NOMO-1 treated with DMSO at 0.1 percent for 48 hours (cell line): ENCODE data around the gene MBOAT1.

ENCODE experiments used
- DNase-seq: peaks from one replicate; lab custom pipeline; 2025; ENCODE audit not compliant: unreplicated experiment; lab: John Stamatoyannopoulos, UW

The MBOAT1 gene

DNA sequence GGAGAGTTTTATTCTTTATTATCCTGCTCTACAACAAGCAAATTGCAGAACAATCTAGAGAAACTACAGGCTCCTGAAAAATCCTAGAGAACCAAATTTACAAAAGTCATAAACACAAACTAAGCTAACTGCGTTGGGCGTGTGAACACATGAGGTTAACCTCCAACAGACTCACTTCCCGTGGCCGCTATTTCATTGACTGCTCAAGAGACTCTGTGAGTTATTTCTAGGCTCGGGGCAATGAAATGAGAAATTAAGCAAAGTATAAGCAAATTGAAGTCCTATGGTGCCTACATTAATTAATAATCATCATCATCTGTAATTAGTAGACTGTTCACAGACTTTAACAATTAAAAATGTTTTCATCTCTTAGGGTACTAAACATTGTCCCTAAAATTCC is 100.0 kb downstream of the MBOAT1 start:
- DNase-seq, result no peak

DNA sequence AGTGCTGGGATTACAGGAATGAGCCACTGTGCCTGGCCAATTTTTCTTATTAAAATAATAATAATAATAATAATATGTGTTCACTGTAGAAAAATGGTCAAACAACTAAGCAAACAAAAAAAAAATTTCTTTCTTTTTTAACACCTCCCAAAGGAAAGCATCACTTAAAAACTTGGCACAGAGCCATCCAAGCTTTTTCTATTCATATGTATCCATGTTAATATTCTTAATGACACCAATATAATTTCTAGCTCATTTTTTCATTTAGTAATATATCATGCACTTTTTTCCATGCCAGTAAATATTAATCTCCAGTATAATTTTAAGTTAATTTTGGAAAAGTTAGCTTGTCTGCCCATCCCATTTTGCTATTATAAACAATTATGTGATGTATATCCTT is 101.8 kb downstream of the MBOAT1 start:
- DNase-seq, result no peak

GRCh38 chr6:20109526-20109925 is 102.7 kb downstream of the MBOAT1 start:
- DNase-seq, result no peak

GRCh38 chr6:20105838-20106237 is 106.4 kb downstream of the MBOAT1 start:
- DNase-seq, result no peak

DNA sequence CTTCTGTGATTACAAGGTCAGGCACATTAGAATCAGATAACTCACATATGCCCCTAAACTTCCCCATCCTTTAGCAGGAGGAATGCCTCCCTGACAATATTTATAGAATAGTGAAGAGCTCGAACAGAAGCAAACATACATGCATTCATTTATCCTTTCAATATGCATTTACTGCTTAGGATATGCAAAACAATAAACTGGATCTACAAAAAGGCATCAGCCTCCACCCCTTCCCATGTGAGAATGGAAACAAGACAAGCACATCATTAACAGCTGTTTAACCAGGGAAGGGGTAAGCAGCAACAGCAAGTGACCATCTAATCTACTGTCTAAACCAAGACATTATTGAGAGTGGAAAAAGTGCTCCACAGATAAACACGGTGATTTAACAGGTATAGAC is 107.6 kb downstream of the MBOAT1 start:
- no peak for DNase-seq

DNA sequence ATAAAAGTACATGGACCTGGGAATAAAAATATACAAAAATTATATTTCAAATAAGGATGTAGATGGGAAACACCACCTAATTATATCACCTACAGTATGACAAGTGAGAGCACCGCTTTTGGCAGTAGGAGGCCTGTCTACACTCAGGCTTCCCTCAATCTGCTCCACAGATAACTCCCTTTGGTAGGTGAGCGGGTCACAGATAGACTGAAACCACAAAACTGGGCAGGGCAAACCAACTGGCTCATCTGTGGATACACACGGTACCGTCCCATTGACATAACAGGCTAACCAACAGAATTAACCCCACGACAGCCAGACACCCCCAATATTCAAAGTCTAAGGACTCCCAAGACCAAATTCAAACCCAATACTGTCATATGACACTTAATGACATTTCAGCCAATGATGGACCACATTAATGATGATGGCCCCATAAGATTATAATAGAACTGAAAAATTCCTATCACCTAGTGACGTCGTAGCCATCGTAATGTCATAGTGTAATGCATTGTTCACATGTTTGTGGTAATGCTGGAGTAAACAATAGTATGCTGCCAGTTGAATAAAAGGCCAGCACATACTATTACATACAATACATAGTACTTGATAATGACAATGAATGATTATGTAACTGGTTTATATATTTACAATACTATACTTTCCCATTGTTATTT is 109.7 kb downstream of the MBOAT1 start:
- DNase-seq, result no peak

DNA sequence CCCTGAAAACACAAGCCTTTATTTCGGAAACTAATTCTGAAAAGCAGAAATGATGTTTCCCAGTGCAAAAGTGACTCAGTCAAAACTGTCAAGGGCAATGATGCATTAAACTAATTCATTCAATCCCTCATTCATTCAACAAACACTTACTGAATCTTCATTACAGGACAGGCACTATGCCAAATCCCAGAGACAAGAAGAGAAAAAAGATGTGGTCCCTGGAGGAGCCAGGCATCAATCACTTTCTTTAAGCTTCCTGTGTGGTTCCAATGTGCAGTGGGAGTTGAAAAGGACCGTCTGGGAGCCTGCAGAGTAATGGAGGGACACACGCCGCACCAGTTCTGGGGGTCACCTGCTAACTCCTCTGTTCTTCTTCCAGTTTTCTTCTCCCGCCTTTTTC is 113.1 kb downstream of the MBOAT1 start:
- DNase-seq, result no peak

DNA sequence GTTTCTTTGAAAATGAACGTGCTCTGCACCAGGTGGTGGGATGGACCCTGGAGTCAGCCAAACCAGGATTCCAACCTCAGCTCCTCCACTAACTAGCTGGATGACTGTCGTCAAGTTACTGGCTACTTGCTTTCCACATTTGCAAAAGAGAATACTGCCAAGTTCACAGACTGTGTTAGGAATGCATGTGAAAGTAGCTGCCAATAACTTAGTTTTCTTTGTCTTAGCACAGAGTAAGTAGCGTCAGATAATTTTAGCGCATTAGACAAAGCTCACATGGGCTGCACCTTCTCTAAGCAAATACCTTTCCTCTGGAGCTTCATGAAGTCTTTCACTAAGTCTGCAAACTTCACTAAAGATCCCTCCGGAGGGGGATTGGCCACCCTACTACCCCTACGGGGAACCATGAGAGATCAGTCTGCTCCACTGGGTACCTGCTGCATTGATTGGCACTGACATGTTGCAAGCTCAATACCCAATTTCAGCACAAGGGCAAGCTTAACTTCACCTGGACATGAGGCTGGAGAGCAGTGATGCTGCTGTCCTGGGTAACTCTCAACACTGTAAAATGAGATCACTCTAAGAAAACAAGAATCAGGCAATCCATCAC is 113.9 kb downstream of the MBOAT1 start:
- DNase-seq, result no peak

DNA sequence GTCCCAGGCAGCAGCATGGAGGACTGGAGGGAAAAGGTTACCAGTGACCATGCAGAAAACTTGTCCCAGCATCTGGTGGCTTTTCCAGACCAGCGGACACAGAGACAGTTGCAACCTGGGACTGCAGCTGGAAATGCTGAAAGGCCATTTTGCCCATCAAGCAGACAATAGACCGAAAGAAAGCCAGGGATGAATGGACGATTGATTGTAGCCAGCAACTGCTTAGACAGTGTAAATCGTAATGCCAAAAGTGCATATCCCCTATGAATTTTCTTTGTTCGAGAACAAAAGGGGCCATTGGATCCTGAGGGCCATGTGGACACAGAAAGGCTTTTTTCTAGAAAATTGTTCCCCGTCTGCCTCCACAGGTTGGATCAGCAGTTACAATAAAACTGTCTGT is 115.7 kb downstream of the MBOAT1 start:
- DNase-seq, result no peak

DNA sequence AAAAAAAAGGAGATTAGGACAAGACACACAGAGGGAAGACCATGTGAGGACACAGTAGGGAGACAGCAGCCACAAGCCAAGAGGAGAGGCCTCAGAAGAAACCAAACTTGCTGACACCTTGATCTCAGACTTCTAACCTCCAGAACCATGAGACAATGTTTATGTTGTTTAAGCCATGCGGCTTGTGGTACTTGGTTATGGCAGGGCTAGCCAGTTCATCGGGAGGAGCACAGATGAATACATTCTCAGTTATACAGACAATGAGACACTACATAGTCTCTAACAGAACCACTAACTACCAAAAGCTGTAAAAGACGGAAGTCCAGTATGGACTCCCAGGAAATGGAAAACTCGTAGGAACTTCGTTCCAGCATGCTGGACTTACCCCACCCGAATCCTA is 116.8 kb downstream of the MBOAT1 start:
- no peak for DNase-seq

- peak; percentile 60 for DNase-seq
Measured at GRCh38 chr6:20092071-20092566, 120.2 kb downstream of the MBOAT1 start.

GRCh38 chr6:20086992-20087391 is 125.3 kb downstream of the MBOAT1 start:
- no peak for DNase-seq

DNA sequence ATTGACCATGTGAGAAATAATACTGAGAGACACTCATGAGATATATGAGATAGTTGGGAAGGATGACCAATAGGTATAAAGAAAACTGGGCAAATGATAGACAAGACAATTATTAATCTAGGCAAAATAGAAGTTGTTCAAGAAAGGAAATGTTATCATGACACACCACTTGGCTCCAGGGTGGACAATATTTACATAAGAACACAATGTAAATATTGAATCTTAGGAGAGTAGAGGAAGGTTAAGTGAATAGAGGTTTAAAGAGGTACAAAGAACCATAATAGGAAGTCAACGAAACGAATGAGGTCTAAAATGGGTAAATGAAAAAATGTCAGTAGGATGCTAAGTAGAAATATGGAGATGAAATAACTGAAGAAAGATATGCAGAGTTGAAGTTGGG is 126.5 kb downstream of the MBOAT1 start:
- no peak for DNase-seq

DNA sequence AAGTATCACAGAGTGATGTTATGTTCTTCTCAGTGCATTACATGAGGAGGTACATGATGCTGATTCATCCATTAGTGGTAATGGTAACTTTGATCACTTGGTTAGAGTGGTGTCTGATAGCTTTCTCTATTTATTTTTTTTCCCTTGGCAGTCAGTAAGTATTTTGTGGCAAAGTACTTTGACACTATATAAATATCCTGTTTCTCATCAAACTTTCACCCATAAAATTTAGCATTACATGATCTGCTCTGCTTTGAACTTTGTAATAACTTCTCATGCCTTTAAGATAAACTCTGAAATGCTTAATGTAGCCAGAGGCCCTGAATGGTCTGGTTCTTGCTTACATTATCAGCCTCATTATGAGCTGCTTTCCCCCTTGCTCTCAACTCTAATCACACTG is 127.9 kb downstream of the MBOAT1 start:
- DNase-seq, result no peak

DNA sequence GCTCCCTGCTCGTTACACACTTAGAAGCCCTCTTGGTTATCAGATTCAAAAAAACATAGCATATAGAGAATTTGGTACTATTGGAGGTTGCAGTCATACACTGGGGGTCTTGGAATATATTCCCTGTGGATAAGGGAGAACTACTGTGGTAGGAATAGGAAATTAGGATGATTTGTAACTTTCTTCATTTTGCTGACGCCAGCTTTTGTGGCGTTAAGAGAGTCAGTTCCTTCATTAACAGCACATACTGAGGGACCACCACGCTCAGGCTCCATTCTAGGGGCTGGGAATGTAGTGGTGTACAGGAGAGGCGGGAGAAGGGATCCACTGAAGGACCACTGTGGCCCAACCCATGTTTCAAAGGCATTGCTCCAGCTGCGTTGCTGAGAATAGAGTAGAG is 140.3 kb downstream of the MBOAT1 start:
- no peak for DNase-seq

GRCh38 chr6:20070047-20070446 is 142.2 kb downstream of the MBOAT1 start:
- DNase-seq, result no peak

DNA sequence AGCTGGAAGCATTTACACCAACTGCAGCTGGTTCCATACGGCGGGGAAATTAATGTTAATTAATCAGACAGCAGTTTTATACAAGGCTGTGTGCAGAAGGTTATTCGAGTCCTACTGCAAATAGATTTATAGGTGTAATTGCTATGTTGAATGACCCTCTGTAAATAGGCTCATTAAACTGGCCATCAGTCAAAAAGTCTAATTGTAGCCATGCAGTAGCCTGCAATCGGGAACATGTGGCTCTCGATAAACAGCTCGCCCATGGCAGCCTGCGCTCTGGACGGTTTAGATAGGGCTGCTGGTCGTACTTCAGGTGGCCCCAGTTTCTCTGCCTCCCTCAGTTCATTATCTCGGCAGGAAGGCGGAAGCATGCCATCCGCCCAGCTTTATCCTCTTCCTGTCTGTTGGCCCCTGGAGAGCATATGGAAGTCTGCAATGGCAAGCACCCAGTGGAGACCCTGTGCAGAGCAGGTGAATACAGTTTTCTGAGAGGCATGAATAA is 143.2 kb downstream of the MBOAT1 start:
- DNase-seq, result no peak

DNA sequence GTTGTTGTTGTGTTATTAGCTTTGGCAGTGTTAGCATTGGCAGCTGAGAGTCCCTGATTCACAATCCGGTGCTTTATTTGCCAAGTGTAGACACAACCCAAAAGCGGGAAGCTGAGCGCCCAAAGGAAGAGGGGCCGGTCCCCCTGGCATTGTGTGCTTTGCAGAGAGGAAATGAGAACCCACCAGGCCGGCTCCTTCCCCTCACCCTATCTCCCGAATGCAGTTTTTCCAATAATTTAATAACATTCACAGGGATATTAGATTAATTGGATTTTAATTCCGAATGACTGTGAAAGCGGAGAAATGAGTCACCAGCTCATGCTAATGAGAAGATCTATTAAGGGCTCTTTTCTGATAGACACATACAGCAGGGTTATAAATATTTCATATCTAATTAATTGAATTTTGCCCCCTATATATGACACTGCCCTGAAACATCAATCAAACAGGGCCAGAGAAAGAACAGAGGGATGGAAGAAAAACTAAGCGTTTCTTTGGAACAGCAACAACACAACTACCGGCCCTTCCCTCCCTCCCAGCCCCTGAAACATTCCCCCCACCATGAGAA is 143.8 kb downstream of the MBOAT1 start:
- DNase-seq, result no peak

DNA sequence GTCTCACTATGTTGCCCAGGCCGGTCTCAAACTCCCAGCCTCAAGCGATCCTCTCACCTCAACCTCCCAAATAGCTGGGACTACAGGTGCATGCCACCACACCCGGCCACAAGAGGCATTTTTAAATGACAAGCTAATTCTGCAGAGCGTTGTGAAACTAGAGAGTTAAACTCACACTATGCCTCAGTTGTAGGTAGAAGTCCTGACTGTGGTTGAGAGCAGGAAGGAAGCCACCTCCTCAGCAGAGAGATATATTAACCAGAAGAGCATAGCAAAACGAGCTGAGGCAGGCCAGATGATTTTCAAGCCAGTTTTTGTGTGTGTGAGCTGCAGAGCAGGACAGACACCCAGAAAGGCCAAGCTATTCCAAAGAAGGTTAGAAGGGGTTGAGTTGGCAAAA is 150.3 kb downstream of the MBOAT1 start:
- no peak for DNase-seq

GRCh38 chr6:20060252-20060651 is 152.0 kb downstream of the MBOAT1 start:
- DNase-seq, result no peak

DNA sequence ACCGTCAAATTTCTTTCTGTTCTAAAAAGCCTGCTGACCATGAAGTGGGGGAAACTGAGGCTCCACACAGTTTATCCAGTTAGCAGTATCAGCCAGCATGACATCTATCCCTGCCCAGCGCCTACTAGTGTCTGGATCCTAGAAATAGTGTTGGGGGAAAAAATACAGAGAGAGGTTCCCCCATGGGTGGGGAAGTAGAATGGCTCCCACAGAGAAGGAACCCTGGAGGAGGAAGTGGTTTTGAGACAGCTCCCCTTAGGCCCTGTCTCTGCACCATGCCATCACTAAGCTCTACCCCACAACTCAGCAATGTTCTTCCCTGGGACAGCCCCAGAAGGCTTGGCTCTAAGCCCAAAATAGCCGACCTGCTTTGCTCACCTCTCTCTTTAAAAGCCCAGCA is 153.4 kb downstream of the MBOAT1 start:
- peak; percentile 9 for DNase-seq

DNA sequence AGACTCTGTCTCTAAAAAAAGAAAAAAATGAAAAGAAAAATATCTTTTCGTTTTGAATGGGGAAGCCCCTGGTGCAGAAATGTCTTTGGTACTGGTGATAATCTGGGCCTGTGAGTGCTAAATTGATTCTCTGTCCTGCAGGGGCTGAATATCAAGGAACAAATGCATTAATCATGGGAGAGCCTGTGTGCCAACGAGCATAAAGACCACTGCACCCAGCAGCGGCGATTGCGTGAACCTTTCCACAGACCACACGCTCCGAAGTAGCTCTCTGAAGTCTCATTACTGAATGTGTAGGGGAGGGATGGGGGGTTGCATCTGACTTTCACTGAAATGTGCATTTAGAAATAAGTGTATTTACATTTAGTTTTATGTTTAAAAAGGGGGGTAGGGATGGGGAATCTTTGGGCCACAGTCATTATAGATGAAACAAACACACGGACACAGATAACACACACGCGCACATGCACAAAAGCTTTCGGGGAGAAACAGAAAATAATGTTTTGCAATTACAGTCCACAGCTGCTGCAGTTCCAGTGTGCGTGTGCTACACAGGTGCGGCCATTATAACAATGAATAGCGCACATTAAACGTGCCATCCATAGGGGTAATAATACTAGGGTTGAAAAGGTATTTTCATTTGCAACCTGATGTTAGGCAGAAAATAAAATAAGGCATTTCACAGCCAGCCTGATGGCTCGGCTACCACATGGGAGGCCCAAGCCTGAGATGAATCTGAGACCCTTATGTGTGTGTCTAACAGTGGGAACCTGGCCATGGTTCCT is 154.0 kb downstream of the MBOAT1 start:
- no peak for DNase-seq
